Activated gamma-delta T cell (primary cell): ENCODE results near the gene CRELD2.

Experiments
- DNase-seq: peaks from one replicate; lab custom pipeline; 2025; lab: John Stamatoyannopoulos, UW

Gene CRELD2

GRCh38 chr22:49929994-49930575 lies 11.7 kb downstream of the CRELD2 start:
- no peak for DNase-seq

- no peak for DNase-seq
These were observed 12.4 kb downstream of the CRELD2 start for GRCh38 chr22:49930596-49931412.

DNA sequence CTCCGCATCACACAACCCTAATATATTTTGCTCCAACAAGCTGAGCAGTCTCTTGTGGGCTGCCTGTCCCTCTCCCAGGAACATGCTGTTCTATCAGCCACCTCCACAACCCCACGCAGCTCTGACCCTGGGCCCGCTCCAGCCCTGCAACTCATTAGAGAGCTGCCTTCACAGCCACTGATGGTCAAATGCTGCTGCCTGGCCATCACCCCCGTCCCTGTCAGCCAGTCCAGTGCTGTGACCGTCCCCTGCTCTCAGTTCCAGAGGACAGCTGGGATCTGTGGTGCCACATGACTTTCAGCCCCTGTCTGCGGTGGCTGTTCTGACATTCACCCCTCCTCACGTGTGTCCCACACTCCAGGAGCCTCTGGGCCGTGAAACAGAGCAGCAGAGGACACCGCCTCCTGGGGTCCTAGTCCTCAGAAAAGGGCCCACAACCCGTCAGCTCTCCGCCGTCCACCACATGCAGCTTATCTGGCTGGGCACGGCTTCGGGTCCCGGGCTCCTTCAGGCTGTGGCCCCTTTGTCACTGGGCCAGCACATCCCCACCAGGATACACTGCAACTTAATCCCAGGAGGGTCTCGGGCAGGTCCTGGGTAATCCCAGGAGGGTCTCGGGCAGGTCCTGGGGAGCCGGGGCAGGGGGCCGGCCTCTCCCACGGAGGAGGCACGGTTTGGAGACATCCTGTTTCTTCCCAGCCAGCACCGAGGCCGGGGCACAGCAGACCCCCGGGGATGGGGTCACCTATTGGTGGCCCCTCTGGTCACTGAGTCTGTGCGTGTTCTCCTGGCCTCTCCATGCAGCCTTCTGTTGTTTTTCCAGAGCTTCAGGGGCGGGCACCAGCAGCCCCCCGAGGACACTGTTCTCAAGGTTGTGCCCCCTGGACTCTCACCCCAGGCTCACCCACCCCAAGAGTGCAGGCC lies 15.1 kb downstream of the CRELD2 start:
- DNase-seq: no peak

DNA sequence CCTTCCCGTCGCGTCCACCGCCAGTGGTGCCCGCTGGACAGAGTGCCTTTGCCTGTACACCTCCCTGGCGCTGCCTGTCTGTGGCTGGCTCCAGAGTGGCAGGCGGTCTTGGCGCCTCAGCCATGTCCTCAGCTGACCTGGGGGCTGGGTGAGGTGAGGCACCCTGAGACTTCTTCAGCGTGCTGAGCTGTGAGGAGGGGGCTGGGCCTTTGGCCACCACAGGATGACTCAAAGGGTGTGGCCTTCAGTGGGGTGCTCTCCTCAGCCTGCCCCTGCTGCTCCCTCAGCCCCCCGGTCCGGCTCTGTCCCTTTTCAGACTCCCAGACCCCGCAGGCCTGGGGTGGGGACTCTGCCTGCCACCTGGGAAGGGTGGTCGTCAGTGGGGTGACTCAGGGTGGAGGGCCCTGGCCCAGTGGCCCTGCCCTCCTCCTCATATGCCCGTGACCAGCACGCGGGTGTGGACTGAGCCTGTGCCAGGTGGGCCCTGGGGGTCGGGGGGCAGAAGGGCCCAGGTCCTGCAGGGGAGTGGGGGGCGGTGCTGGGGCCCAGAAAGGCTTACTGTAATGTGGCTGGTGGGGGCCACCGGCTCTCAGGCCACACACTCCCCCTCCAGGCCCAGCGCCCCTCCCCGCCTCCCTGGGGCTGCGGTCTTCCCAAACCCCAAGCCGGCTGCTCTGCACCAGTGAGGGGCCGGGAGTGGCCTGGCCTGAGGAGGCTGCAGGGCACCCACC lies 15.9 kb downstream of the CRELD2 start:
- peak; percentile 50 for DNase-seq

DNA sequence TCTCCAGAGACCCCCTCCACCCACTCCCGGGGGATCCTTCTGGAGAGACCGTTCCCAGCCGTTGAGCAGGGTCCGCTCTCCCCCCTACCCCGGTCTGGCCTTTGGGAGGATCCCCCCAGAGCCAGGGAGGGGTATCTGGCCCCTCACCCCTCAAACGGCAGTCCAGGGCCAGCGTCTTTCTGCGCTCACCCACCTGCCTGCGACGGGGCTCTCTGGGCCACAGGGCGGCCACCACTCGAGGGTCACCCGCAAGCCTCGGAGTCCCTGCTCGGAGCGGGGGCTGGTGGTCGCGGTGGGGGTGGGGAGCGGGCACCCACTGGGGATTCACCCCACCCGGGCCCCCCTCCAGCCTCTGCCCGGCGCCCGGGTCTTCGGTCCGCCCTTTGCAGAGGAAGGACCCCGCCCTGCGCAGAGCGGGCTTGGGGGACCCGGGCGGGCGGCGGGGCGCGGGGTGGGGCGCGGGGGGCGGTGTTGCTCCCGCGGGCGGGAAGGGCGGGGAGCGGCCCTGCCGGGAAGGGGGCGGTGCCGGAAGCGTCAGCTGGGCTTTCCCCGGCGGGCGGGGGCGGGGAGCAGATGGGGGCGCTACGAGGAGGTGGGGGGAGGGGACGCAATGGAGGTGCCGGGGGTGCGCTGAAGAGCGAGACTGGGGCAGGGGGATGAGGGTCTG lies 16.6 kb downstream of the CRELD2 start:
- peak; percentile 66 for DNase-seq

DNA sequence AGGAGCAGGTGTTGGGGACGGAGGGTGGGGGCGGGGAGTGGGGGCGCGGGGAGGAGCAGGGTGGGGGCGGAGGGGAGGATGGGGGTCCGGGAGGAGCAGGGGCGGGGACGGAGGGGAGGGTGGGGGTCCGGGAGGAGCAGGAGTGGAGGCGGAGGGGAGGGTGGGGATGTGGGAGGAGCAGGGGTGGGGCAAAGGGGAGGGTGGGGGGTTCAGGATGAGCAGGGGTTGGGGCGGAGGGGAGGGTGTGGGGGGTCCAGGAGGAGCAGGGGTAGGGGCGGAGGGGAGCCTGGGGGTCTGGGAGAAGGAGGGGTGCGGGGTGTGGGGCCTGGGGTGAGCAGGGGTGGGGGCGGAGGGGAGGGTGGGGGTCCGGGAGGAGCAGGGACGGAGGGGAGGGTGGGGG lies 17.1 kb downstream of the CRELD2 start:
- DNase-seq: no peak

GRCh38 chr22:49936018-49936972 lies 17.9 kb downstream of the CRELD2 start:
- peak; percentile 99 for DNase-seq

- no peak for DNase-seq
These were observed 18.7 kb downstream of the CRELD2 start for GRCh38 chr22:49936973-49937757.

GRCh38 chr22:49937758-49938564 lies 19.5 kb downstream of the CRELD2 start:
- no peak for DNase-seq

- DNase-seq: no peak
These were observed 20.2 kb downstream of the CRELD2 start for GRCh38 chr22:49938565-49939136.

DNA sequence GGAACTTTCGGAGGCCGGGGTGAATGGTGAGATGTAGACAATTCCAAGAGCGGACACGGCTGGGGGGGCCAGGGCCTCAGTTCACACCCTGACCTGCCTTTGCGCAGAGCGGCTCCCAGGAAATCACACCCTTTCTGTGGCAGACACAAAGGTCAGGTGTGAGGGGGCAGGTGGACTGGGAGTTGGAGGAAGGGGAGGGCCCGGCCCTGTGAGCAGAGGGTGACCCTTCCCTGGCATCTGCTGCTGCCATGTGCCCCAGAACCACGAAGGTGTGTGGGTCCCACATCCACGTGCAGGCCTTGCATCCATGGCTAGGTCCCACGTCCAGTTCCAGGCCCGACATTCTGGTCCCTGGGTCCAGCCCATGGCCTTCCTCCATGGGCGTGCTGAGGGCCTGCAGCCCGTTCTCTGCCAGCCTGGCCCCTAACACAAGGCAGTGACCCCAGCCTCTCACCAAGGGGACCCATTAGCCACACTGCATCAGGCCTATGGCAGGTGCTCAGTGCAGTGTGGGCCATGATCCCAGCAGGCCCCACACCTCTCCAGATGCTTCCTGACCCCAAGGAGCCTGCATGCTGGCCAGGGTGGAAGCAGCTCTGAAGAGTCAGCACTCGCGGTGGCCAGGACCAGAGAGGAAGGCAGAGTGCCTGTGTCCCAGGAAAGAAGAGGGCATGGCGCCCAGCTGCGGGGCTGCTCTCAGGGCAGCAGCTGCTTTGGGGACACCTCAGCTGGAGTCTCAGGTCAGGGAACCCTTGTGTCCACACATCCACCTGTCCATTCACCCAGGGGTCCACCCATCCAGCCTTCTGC lies 23.3 kb downstream of the CRELD2 start:
- no peak for DNase-seq

DNA sequence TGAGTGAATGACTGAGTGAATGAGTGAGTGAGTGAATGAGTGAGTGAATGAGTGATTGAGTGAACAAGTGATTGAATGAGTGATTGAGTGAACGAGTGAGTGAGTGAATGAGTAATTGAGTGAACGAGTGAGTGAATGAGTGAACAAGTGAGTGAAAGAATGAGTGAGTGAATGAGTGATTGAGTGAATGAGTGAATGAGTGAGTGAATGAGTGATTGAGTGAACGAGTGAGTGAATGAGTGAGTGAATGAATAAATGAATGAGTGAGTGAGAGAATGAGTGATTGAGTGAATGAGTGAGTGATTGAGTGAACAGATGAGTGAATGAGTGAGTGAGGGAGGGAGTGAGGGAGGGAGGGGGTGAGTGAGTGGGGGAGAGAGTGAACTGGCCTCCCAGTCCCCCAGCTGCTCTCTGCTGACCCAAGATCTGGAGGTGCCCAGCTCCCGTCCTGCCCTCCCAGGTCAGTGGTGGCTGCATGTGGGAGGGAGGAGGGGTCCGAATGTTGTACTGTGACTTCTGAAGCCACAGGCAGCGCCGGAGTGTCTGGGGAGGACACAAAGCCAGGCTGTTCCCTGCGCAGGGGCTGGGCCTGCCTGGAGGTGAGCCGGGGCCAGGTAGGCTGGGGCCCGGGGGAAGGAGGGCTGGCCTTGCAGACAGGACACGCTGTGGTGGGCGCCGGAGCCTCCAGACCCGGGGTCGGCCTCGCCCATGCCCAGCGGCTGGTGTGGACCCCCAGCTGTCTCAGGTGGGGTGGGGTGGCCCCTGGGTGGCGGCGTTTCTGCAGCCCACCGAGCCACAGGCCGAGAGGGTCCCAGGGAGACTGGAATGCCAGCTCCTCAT lies 24.4 kb downstream of the CRELD2 start:
- DNase-seq: no peak

GRCh38 chr22:49943405-49943765 lies 25.0 kb downstream of the CRELD2 start:
- DNase-seq: no peak

DNA sequence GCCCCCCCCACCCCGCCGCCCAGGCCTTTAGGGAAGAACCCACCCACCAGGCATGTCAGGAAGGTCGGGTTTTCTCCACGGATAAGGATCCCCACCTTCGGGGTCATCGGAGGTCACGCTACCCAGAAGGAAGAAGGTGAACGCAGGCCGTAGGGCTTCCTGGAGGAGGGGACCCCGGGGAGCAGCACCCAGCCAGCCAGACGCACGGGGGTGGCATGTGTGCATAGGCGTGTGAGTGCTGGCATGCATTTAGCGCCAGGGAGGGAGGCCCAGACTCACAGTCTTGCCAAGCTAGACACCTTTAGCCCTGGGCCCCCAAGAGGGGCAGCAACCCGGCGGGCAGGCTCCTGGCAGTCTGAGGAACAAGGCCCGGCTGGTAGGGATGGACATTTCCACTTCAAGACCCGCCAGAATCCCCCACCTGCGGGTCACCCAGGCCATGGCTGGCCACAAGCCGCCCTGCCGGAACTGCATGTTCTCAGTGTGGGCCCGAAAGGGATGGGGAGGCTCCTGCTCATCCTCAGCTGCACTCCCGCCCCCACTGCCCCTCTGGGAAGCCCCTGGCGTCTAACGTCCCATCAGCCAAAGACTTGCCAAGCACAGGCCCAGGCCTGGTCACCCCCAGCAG lies 25.5 kb downstream of the CRELD2 start:
- no peak for DNase-seq

DNA sequence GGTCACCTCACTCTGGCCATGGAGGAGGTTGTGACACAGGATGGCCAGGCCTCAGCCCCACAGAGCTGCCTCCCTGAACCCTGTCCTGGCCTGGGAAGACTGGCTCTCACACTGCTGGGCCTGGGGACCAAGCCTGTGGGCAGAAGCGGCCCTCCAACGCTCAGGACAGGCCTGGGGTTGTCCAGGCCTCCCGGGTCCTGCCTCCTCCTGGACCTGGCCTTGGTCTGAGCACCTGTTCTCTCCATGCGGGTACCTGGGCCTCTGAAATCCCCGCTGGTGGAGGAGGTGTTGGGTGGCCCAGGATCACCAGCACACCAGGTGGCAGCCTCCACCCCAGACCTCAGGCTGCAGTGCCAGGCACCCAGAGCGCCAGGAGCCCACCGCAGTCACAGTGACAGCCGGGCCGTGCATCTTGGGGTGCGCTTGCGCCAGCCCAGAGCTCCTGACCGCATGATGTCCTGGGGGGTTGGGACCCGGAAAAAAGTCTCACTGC lies 26.0 kb downstream of the CRELD2 start:
- no peak for DNase-seq
